ENCODE measurements around the gene CACNA1C.

Gene CACNA1C

DNA sequence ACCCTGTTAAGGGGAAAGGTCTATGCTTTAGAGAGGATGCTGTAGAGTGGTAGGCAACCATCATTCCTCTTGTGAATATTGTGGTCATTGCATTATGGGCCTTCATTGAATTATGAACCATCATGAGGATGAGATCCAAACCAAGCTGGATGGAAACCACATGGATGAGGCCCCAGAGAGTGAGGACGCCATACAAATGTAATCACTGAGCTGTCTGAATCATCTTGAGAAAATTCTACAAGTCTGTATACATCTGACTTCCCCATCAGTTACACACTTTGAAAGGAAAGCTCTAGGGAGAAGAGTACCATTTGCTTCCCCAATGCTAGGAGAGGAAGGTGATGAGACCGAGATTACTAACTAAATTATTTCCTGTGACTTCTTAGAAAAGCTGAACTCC, 172.9 kb downstream of the CACNA1C start:
- in situ Hi-C loops (cut with MboI; ENCODE audit: low sequenced_read_pairs, unreplicated experiment): no loop called here
- TF ChIP-seq, protein P1, sequence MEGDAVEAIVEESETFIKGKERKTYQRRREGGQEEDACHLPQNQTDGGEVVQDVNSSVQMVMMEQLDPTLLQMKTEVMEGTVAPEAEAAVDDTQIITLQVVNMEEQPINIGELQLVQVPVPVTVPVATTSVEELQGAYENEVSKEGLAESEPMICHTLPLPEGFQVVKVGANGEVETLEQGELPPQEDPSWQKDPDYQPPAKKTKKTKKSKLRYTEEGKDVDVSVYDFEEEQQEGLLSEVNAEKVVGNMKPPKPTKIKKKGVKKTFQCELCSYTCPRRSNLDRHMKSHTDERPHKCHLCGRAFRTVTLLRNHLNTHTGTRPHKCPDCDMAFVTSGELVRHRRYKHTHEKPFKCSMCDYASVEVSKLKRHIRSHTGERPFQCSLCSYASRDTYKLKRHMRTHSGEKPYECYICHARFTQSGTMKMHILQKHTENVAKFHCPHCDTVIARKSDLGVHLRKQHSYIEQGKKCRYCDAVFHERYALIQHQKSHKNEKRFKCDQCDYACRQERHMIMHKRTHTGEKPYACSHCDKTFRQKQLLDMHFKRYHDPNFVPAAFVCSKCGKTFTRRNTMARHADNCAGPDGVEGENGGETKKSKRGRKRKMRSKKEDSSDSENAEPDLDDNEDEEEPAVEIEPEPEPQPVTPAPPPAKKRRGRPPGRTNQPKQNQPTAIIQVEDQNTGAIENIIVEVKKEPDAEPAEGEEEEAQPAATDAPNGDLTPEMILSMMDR (IDR thresholded peaks at IDR 0.05; ENCODE audit: borderline replicate concordance, control extremely low read depth, extremely low read depth, insufficient read depth, missing control alignments): no peak
- no peak for DNase-seq (ENCODE audit: low spot score)

DNA sequence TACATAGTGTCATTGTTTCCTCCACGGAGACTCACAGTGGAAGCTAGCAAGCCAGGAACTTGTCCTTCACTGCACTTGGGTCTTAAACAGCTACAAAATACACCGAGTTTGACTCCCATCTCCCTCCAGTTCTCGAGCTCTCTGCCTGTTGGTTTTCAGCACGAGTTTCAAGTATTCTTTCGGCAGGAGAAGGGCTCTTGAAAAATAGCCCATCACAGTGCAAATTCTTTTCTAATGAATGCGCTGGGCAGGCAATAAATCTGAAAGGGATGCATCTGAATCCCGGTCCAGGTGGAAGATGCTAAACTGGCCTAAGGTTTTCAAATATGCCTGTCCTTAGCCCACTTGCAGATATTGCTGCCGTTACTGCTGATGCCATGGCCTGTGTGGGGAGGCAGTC, 173.9 kb downstream of the CACNA1C start:
- TF ChIP-seq, protein P1 (IDR thresholded peaks at IDR 0.05; ENCODE audit: borderline replicate concordance, control extremely low read depth, extremely low read depth, insufficient read depth, missing control alignments): no peak
- in situ Hi-C loops (cut with MboI; ENCODE audit: low sequenced_read_pairs, unreplicated experiment): no loop called here
- DNase-seq (ENCODE audit: low spot score): no peak

DNA sequence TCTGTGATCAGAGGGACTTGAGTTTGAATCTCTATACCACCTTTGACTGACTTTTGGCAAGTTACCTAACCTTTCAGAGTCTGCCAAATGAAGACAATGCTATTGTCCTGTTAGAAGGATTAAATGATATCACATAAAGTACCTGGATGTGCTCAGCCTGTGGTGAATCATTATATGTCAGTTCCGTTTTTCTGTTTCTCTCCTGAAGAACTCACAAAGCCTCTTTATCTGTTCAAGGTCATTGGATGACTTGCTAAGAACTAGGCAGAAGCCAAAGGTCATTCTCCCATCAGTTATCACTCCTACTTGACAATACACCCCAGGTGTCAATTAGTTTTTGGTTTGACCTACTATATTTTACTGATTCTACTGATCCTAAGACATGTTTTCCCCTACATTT, 174.6 kb downstream of the CACNA1C start:
- in situ Hi-C loops (cut with MboI; ENCODE audit: low sequenced_read_pairs, unreplicated experiment): no loop called here
- DNase-seq (ENCODE audit: low spot score): no peak
- TF ChIP-seq, protein P1 (IDR thresholded peaks at IDR 0.05; ENCODE audit: borderline replicate concordance, control extremely low read depth, extremely low read depth, insufficient read depth, missing control alignments): no peak

DNA sequence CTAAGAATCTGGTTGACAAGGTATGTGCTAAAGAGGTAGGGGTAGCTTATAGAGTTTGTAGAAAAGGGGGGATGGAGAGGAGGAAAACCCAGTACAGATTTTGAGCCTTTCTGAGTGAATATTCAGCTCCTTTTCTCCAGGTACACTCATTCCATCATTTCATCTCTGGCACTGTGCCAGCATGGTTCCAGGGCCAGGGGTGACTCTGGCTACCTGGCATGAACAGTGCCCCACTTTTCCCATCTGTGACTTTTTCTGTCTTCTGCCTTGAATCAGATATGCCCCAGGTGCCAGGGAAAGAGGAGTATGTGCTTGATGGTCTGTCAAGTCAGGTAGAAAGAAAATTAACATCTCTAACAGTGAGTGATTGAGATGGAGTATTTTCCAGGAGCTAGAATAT, 175.7 kb downstream of the CACNA1C start:
- no peak for DNase-seq (ENCODE audit: low spot score)
- TF ChIP-seq, protein P1 (IDR thresholded peaks at IDR 0.05; ENCODE audit: borderline replicate concordance, control extremely low read depth, extremely low read depth, insufficient read depth, missing control alignments): no peak
- in situ Hi-C loops (cut with MboI; ENCODE audit: low sequenced_read_pairs, unreplicated experiment): no loop called here

DNA sequence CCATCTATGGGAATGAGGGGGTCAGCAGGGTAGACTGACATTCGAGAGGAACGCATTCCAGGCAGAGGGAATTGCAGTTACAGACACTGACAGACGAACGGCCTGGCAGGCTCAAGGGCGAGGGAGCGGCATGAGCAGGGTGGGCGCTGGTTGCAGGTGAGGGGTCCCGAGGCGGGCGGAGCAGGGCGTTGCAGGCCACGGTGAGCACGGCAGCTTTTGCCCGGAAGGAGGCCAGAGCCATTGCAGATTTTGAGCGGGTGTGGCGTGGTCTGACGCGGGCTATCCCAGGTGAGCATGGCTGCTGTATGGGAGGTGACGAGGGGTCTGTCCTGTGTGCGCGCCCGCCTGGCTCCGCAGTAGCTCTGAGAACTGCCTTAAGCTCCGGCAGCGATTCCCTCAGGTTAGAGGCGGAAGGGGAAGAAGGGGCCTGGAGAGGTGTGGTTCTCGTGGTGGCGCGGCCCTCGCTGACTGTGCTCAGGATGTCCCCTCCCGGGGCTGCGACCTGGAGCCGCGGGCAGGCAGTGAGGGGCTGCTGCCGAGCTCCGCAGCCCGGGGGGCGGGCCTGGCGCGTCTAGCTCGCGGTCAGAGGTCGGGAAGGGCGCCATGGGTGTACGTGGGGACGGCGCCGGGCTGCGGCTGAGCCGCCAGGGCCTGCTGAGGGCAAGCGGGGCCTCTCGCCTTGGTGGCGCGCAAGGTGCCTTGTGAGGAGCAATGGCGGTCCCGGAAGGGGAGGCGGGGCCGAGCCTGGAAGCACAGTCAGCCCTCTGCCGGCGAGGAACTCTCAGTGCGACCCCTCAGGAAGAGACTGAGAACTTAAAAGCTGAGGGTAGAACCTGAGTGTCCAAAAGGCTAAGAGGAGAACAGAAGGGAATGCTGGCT, 177.1 kb downstream of the CACNA1C start:
- TF ChIP-seq, protein P1 (IDR thresholded peaks at IDR 0.05; ENCODE audit: borderline replicate concordance, control extremely low read depth, extremely low read depth, insufficient read depth, missing control alignments): no peak
- in situ Hi-C loops (cut with MboI; ENCODE audit: low sequenced_read_pairs, unreplicated experiment): no loop called here
- no peak for DNase-seq (ENCODE audit: low spot score)

DNA sequence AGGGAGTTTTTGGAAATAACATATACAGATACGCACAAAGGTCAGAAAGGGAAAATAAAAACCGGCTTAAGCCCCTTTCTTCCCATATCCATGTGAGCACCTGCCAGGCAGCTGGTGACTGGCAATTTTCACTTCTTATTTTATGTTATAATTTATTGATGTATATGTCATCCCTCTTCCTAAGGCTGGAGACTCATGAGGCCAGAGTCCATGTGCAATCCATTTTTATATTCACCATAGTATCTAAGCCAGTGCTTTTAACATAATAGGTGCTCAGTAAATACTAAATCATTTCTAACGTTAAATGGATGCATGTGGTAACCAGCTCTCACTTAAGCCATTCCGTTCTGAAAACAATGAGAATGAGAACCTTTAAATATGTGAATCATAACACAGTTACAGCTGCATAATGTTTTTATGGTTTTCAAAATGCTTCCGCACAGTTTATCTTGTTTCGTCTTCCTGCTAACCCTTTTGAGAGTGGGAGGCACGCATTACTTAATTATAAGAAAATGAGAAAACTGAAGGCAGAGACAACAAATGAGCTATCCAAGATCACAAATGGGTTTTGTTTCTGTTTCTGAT, 178.3 kb downstream of the CACNA1C start:
- DNase-seq (ENCODE audit: low spot score): no peak
- in situ Hi-C loops (cut with MboI; ENCODE audit: low sequenced_read_pairs, unreplicated experiment): no loop called here

More for the DNA sequence above, 178.3 kb downstream of the CACNA1C start:
- TF ChIP-seq, protein P1 (IDR thresholded peaks at IDR 0.05; ENCODE audit: borderline replicate concordance, control extremely low read depth, extremely low read depth, insufficient read depth, missing control alignments): no peak
